Activated naive CD8-positive, alpha-beta T cell (primary cell): Measurements from ENCODE around the gene EMC7.
"Not testable (repeated sequence)": the region's sequence is repeated elsewhere in the genome, so short reads cannot be mapped to it uniquely, and the experiment has no call there.

Source experiments
- H3K27ac Mint-ChIP-seq: one replicate; pipeline ENCODE4 v1.8.0; 2021; ENCODE audit warnings: mixed read lengths
- H3K27me3 Mint-ChIP-seq: one replicate; pipeline ENCODE4 v1.8.0; 2021; ENCODE audit warnings: mixed read lengths
- H3K36me3 Mint-ChIP-seq: one replicate; pipeline ENCODE4 v1.8.0; 2021; ENCODE audit warnings: mixed read lengths
- H3K4me1 Mint-ChIP-seq: one replicate; pipeline ENCODE4 v1.8.0; 2021; ENCODE audit warnings: low read depth, mixed read lengths
- H3K4me3 Mint-ChIP-seq: one replicate; pipeline ENCODE4 v1.8.0; 2021; ENCODE audit warnings: mild to moderate bottlenecking, mixed read lengths
- H3K9me3 Mint-ChIP-seq: one replicate; pipeline ENCODE4 v1.8.0; 2021; ENCODE audit warnings: low read depth, mixed read lengths

The EMC7 gene

GRCh38 chr15:34101366-34102174 lies at the start of gene EMC7, which contains the start of gene PGBD4:
EMC7 (minus strand) TSS chr15:34101862; CDS start chr15:34101839, 23 bp downstream.
PGBD4 (plus strand) TSS chr15:34102083; CDS start chr15:34102532, 449 bp downstream.
- peaks cover 41% of the 10 kb centered on the region for H3K4me1 Mint-ChIP-seq
- peaks cover 3% of the 10 kb centered on the region for H3K9me3 Mint-ChIP-seq
- H3K36me3 Mint-ChIP-seq: peaks cover 21% of the 10 kb centered on the region
- H3K4me3 Mint-ChIP-seq: peak within 1 kb of the TSS; percentile 98
- H3K27ac Mint-ChIP-seq: peak within 1 kb of the TSS; percentile 95
- no peaks in the 10 kb centered on the region for H3K27me3 Mint-ChIP-seq

DNA sequence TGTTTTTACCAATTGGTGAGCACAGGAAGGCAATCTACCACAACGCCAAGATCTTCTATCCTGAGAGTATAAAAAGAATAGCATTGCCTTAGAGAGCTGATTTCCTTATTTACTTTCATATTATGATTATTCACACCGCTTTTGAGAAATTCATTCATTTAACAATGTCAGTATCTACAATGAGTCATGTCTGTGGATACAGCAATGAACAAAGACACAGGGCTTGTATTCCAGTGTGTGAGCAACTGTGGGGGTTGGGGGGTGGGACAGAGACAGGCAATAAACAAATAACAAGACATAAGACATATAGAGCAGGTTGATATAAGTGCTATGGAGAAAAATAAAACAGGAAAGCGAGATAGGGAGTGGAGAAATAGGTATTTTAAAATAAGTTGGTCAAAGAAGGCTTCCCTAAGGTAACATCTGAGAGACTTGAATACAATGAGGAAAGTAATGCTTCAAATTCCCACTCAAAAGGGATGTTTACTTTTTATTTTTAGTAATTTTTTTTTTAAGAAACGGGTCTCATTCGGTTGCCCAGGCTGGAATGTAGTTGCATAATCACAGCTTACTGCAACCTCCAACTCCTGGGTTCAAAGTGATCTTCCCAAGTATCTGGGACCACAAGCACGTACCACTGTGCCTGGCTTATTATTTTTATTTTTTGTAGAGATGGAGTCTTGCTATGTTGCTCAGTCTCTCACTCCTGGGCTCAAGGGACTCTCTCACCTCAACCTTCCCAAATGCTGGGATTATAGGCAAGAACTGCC lies 45.9 kb upstream of the EMC7 start:
- Mint-ChIP-seq H3K27ac (no peak overlapping the region), H3K4me1 (no peaks in the 10 kb centered on the region), H3K36me3 (peaks cover 16% of the 10 kb centered on the region), H3K9me3 (no peaks in the 10 kb centered on the region), H3K27me3 (no peaks in the 10 kb centered on the region), H3K4me3 (no peak overlapping the region)

- no peaks in the 10 kb centered on the region for H3K36me3 Mint-ChIP-seq
- H3K9me3 Mint-ChIP-seq: no peaks in the 10 kb centered on the region
- H3K4me3 Mint-ChIP-seq: no peak overlapping the region
- no peaks in the 10 kb centered on the region for H3K4me1 Mint-ChIP-seq
- no peaks in the 10 kb centered on the region for H3K27me3 Mint-ChIP-seq
- no peak overlapping the region for H3K27ac Mint-ChIP-seq
These were observed 31.8 kb upstream of the EMC7 start for GRCh38 chr15:34133511-34133910.

DNA sequence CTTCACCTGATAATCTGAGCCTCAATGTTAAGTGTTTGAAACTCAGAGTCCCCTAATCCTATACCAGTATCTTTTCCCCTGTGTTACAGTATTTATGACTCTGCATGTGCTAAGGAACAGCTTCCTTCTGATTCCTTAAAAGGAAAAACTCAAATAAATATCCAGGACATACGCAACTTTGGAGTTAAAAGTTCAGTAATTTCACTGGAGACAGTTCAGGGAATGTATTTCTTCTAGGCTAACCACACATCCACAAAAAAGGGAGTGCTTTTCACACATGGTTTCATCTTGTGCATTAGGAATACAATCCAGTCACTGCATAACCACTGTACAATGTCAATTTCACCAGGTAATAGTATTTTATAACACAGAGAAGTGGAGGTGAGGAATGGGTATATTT lies 31.2 kb upstream of the EMC7 start:
- Mint-ChIP-seq H3K27me3 (no peaks in the 10 kb centered on the region), H3K4me3 (no peak overlapping the region), H3K4me1 (no peaks in the 10 kb centered on the region), H3K36me3 (no peaks in the 10 kb centered on the region), H3K9me3 (no peaks in the 10 kb centered on the region), H3K27ac (no peak overlapping the region)

- Mint-ChIP-seq H3K4me1 (no peaks in the 10 kb centered on the region), H3K27ac (no peak overlapping the region), H3K9me3 (no peaks in the 10 kb centered on the region), H3K27me3 (no peaks in the 10 kb centered on the region), H3K36me3 (no peaks in the 10 kb centered on the region), H3K4me3 (no peak overlapping the region)
These were observed 27.2 kb upstream of the EMC7 start for GRCh38 chr15:34128898-34129297.

DNA sequence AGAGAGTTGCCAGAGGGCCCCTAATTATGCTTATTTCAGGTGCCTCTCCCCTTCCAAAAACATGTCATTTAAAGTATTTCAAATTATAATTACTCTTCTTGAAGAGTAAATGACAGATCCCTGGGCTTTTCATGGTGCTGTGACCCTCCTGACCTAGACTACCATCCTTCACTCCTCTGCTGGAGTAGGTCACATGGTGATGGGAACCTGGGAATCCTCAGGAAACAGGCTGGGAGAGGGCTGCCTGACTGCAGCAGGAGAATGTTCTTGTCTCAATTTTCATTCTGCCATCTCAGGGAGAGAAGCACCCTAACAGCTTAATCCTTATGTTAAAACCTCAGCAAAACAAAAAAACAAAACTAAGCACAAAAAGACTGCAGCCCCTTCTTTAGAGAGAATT lies 24.9 kb upstream of the EMC7 start:
- no peak overlapping the region for H3K27ac Mint-ChIP-seq
- H3K9me3 Mint-ChIP-seq: no peaks in the 10 kb centered on the region
- no peaks in the 10 kb centered on the region for H3K4me1 Mint-ChIP-seq
- no peak overlapping the region for H3K4me3 Mint-ChIP-seq
- no peaks in the 10 kb centered on the region for H3K36me3 Mint-ChIP-seq
- H3K27me3 Mint-ChIP-seq: no peaks in the 10 kb centered on the region

DNA sequence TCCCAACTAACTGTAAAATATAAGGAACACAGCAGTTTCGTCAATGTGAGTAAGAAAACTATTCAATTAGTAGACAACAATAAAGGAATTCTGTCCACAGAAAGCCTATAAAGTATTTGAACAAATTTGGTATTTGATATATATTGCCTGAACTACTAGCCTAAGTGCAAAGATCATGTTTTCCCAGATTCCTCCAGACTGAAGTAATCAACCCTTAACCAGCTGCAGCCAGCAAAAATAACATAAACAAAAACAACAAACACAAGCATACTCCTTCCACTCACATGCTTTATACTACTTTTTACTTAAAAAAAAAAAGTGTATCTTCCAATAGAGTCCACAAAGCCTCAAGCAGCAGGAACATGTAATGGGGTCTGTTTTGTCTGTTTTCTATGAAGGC lies 24.3 kb upstream of the EMC7 start:
- H3K27me3 Mint-ChIP-seq: no peaks in the 10 kb centered on the region
- H3K36me3 Mint-ChIP-seq: no peaks in the 10 kb centered on the region
- H3K9me3 Mint-ChIP-seq: no peaks in the 10 kb centered on the region
- no peak overlapping the region for H3K4me3 Mint-ChIP-seq
- no peaks in the 10 kb centered on the region for H3K4me1 Mint-ChIP-seq
- no peak overlapping the region for H3K27ac Mint-ChIP-seq

DNA sequence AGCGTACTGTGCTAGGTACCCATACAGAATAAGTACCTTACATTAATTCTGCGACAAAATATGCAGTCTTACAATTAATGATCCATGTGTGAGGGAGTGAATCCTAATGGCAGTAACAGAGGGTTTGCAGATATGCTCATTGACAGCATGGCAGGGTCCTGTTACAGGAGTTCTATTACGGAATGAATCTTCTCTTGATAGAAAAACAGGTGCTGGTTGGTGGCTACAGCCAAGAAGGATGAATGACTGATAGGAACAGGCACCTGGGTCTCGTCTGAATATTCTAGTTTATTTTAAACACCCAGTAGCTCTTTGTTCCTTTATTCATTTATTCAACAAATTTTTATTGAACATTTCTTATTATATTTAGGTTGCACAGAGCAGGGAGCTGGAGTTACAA lies 23.0 kb upstream of the EMC7 start:
- no peak overlapping the region for H3K27ac Mint-ChIP-seq

DNA sequence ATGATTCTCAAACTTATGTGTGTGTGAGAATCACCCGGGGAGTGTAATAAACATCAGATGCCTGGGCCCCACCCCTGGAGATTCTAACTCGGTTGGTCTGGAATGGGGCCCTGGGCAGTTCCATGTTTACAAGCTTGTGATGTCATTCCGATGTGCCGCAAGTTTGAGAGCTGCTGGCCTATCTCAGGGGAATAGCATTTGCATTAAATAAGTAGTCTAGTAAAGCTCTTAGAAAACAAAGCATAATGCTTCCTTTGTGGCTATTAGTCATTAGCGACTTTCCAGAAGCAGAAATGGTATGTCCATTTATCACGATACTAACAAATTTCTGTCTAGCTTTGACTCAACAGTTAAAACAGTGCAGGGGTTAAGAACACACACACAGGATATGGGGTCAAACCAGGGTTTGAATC lies 21.1 kb upstream of the EMC7 start:
- Mint-ChIP-seq H3K4me3 (no peak overlapping the region), H3K36me3 (no peaks in the 10 kb centered on the region), H3K4me1 (no peaks in the 10 kb centered on the region), H3K27ac (no peak overlapping the region), H3K9me3 (no peaks in the 10 kb centered on the region), H3K27me3 (peaks cover 7% of the 10 kb centered on the region)

More for the DNA sequence above, 23.0 kb upstream of the EMC7 start:
- Mint-ChIP-seq H3K36me3 (no peaks in the 10 kb centered on the region), H3K4me1 (no peaks in the 10 kb centered on the region), H3K27me3 (peaks cover 7% of the 10 kb centered on the region), H3K9me3 (no peaks in the 10 kb centered on the region), H3K4me3 (no peak overlapping the region)

GRCh38 chr15:34121786-34122185 lies 20.1 kb upstream of the EMC7 start:
- not testable (repeated sequence) for H3K36me3 Mint-ChIP-seq, H3K9me3 Mint-ChIP-seq, H3K4me1 Mint-ChIP-seq, H3K27ac Mint-ChIP-seq, H3K4me3 Mint-ChIP-seq
- peaks cover 11% of the 10 kb centered on the region for H3K27me3 Mint-ChIP-seq

- H3K27ac Mint-ChIP-seq: not testable (repeated sequence)
These were observed 18.8 kb upstream of the EMC7 start for GRCh38 chr15:34120420-34120819.

GRCh38 chr15:34119291-34119690 lies 17.6 kb upstream of the EMC7 start:
- Mint-ChIP-seq H3K4me3 (no peak overlapping the region), H3K4me1 (no peaks in the 10 kb centered on the region), H3K36me3 (no peaks in the 10 kb centered on the region), H3K9me3 (no peaks in the 10 kb centered on the region), H3K27me3 (peaks cover 13% of the 10 kb centered on the region), H3K27ac (no peak overlapping the region)

More at GRCh38 chr15:34120420-34120819, 18.8 kb upstream of the EMC7 start:
- not testable (repeated sequence) for H3K4me3 Mint-ChIP-seq, H3K9me3 Mint-ChIP-seq, H3K36me3 Mint-ChIP-seq, H3K4me1 Mint-ChIP-seq
- peaks cover 13% of the 10 kb centered on the region for H3K27me3 Mint-ChIP-seq

- Mint-ChIP-seq H3K27ac (no peak overlapping the region), H3K9me3 (no peaks in the 10 kb centered on the region), H3K27me3 (peaks cover 15% of the 10 kb centered on the region), H3K36me3 (no peaks in the 10 kb centered on the region), H3K4me3 (no peak overlapping the region), H3K4me1 (no peaks in the 10 kb centered on the region)
These were observed 15.0 kb upstream of the EMC7 start for GRCh38 chr15:34116620-34117019.

DNA sequence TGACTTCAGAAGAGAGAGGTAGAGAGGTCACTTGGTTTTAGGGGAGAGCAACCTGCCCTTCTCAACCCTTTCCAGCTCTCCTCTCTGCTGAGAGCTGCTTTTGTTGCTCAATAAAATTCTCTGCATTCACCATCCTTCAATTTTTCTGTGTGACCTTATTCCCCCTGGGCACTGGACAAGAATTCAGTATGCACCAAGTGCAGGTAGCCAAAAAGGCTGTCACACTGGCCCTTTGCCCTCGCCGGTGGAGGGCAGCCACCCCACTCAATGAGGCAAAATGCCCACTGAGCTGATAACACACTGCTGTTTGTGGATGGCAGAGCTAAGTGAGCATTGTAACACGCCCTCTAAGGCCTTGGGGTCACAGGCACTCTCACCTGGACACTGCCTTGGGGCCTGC lies 13.1 kb upstream of the EMC7 start:
- H3K27me3 Mint-ChIP-seq: peaks cover 8% of the 10 kb centered on the region
- H3K4me1 Mint-ChIP-seq: no peaks in the 10 kb centered on the region
- H3K9me3 Mint-ChIP-seq: no peaks in the 10 kb centered on the region
- no peak overlapping the region for H3K27ac Mint-ChIP-seq
- H3K4me3 Mint-ChIP-seq: no peak overlapping the region
- H3K36me3 Mint-ChIP-seq: no peaks in the 10 kb centered on the region

DNA sequence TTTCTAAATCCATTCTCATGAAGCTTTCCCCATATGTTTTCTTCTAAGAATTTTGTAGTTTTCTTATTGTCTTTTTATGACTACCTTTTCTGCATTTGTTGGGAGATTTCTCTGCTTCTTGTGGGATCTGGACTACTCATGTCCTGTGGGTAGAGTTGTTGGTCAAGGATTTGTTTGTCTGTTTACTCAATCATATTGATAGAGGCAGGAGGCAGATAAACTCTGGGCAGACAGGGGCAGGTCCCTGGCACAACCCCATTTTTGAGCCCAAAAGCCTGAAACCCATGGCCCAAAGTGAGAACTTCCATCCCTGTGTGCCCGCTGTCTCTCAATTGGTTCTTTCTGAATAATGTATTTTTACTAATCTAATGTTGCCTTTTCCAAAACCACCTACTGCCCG lies 12.6 kb upstream of the EMC7 start:
- no peaks in the 10 kb centered on the region for H3K36me3 Mint-ChIP-seq
- no peaks in the 10 kb centered on the region for H3K9me3 Mint-ChIP-seq
- H3K27ac Mint-ChIP-seq: no peak overlapping the region
- no peak overlapping the region for H3K4me3 Mint-ChIP-seq
- H3K4me1 Mint-ChIP-seq: no peaks in the 10 kb centered on the region
- peaks cover 8% of the 10 kb centered on the region for H3K27me3 Mint-ChIP-seq
